Fibroblast of peridontal ligament (primary cell): ENCODE results near the gene GHR.

Source experiments
- DNase-seq: peaks from one replicate; pipeline ENCODE4 v3.0.0-alpha.2; 2010; ENCODE audit errors: extremely low read depth

GHR gene

DNA sequence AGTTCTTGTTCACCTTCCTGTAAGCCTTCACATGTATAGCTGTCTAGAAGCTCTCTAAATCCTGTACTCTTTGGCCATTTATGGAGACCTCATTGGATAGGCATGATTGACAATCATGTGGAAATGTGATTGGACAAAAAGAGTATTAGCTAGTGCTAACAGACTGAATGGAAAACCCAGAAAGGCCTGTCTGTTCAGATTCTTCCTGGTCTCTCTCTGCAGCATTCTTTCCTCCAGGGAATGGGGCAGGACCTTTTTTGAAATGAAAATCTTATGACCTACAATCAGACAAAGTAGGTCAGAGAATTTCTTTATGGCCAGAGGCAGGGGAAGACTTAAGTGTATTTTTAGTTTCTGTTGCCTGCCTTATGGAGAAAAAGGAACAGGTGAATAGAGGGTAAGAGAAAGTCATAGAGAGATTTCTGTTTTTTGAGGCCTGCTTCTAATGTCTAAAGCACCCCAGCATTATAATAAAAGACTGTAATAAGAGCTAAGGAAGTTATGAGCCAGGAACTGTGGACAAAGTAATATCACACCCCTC lies 181.0 kb downstream of the GHR start:
- no peak for DNase-seq

DNA sequence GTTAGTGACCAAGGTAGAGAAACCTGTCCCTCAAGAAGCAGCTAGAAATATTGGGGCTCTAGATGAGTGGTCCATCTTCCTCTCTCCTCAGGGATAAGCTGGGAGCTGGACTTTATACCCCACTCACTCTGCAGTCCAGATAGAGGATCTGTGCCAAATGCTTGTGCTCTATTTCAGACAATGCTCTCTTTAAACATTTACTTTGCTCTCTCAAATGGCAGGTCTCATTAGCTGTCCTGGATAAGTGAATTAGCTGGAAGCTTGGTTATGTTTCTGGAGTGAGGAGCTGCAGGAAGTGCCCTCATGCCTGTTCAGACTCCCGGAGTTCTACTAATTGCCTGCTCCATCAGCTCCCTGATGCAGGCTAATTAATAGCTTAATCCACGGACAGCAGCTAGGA lies 182.3 kb downstream of the GHR start:
- no peak for DNase-seq

DNA sequence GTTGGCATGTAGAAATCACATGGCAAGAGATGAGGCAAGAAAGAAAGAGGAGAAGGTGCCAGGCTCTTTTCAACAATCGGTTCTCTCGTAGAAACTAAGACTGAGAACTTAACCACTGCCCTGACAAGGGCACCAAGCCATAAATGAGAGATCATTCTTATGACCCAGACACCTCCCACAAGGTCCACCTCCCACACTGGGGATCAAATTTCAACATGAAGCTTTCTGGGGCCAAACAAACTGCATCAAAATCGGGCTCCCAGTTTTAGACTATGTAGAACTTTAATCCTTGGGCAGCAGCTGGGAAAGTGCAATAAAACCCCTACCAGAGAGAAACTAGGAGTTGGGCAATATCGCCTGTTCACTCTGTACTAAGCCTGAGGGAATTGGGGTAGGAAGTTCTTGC lies 183.2 kb downstream of the GHR start:
- no peak for DNase-seq

GRCh38 chr5:42611437-42611836 lies 188.2 kb downstream of the GHR start:
- DNase-seq = no peak

- DNase-seq = peak; percentile 2
Measured at GRCh38 chr5:42612750-42613366, 189.6 kb downstream of the GHR start.

DNA sequence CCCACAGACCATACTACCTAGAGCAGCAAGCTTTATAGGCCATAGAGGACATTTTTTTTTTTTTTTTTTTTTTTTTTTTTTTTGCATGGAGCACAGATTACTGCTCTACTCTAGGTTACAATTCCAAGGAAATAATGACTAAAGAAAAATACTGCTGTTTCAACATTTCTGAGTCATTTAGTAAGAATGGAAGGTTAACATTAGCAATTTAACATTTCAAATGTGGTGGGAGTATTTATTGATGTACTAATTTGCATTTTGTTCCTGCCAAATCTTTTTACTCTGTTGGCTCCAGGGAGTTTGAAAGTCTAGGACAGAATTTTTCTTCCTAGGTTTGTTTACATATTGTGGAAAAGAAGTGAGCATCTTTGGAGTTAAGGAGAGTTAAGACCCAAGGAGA lies 191.3 kb downstream of the GHR start:
- no peak for DNase-seq

DNA sequence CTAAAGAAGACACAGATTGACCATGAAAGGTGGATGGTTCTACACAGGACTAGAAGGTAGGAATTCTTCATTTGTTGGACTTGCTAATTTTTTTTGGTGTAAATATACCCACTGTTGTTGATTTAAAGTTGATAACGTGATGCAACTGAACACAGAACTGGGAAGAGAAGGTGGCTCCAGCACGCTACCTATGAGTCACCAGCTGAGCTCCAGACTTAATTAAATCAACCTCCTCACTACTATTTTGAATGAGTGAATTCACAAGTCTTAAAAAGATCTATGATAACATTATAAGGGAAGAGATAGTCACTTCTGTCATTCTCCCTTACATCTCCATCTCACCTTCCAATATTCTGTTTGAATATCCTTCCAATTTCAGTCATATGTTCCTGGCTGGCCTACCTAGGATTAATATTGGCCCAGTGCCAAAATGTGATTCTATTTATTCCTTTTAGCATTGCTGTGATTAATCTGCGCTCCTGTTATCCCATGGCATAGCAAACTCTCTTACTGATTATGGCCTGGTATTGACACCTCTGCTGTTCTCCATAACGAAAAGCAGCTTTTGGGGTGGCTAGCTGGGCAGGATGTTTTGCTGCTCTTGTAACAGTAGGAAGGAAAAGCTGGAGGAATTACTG lies 197.5 kb downstream of the GHR start:
- DNase-seq = no peak

DNA sequence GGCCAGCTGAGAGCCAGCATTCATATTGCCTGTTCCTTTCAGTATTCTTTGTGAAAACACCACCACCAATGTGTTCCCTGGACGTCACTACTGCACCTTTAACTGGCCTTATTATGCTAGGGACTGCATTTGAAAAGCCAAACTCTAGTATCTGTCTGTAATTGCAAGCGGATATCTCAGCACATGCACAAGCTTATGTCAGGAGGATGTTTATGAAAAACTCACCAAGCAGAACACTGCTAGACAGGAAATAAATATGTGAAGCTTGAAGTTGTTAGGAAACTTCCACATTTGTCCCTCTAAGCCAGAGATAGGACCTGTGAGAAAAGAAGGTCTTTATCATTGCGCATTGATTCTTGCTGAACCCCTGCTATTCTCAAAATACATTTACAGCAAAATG lies 198.0 kb downstream of the GHR start:
- no peak for DNase-seq

GRCh38 chr5:42621662-42622061 lies 198.4 kb downstream of the GHR start:
- DNase-seq = no peak

DNA sequence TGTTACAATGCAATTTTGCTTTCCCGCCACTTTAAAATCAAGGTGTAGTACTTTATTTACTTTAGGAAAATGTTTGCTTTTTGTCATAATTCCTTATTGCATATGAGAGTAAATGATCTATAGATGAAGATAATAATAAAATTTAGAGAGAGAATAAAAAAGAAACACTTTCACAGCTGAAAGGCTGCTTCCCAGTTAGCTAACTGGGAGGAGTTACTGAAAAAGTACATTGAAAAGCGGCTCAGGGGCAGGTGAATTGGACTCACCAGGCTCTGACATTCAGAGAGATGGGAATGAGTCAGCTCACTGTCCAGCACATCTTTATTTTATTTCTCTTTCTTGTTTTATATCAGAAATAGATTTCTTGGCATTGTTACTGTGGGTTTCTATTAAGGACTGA lies 201.7 kb downstream of the GHR start:
- DNase-seq = no peak

DNA sequence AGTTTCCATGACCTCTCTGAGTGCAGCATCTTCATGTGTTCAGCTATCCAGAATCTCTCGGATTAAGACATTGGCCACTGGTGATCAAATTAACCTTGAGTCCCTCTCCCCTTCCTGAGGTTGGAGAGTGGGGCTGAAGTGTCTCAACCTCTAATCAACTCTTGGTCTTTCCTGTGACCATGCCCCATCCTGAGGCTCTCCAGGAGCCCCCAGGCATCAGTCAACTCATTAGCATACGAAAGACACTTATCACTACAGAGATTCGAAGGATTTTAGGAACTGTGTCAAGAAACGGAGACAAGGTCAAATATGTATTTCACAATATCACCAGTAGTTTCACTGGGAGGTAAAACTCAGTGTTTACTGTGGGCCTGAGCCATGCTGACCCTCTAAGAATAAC lies 203.2 kb downstream of the GHR start:
- DNase-seq = no peak

GRCh38 chr5:42628821-42629220 lies 205.6 kb downstream of the GHR start:
- no peak for DNase-seq

DNA sequence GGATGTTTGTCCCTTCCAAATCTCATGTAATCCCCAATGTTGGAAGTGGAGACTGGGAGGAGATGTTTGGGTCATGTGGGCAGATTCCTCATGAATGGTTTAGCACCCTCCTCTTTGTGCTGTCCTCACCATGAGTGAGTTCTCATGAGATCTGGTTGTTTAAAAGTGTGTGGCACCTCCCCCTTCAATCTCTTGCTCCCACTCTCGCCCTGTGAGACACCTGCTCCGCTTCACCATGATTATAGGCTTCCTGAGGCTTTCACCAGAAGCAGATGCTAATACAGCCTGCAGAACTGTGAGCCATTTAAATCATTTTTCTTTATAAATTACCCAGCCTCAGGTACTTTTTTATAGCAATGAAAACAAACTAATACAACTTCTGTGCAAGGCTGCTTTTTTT lies 206.0 kb downstream of the GHR start:
- no peak for DNase-seq

DNA sequence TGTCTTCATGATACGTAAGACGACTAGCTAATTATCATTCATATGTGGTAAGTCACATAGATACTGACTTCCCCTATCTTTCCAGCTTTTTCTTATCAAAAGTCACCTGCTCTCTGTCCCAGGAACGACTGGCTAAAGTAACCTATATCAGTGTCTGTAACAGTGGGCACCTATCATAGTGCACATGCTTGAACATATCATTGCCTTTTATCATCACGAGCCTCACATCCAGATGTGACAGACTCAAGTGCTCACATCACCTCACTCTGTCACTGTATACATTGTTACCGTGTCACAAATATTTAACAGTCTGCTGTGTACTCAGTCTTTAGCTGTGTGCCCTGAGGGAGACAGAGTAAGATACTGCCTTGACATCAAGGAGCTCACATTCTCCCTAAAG lies 208.0 kb downstream of the GHR start:
- no peak for DNase-seq

- no peak for DNase-seq
Measured at GRCh38 chr5:42632354-42632900, 209.2 kb downstream of the GHR start.

DNA sequence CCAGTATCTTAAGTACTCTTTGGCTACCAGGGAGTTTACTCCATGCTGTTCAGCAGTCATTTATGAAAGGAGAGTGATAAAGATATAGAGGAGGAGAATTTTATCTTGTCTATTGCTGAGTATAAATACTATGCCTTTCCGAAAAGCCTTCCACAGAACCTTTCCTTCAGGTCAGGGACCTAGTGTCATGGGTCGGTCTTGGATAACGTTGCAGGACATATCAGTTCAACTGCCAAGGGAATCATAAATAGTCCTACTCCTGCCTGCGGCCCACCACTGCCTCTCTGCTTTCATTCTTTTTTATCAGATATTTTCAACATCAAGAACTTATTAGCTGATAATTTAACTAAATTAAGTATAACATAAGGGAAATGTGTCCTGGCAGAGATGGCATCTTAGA lies 211.3 kb downstream of the GHR start:
- no peak for DNase-seq

DNA sequence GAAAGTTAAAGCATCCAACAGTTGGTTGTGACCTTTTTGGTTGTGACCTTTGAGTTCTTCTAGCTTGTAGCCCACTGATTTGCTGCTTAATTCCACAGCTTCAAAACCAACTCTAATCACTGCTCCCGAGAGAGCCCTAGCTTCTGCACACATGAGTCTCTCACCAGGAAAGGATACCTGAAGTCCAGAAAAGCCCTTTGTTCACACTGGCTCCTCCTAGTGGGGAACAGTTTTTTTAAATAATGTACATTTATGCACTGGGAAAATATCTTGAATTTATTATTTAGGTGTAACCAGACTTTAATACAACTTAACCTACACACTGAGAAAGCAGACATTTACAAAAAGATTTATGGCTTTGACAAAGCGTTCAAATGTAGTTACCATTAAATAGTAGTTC lies 213.2 kb downstream of the GHR start:
- DNase-seq = no peak

- DNase-seq = no peak
Measured at GRCh38 chr5:42636946-42637345, 213.7 kb downstream of the GHR start.

DNA sequence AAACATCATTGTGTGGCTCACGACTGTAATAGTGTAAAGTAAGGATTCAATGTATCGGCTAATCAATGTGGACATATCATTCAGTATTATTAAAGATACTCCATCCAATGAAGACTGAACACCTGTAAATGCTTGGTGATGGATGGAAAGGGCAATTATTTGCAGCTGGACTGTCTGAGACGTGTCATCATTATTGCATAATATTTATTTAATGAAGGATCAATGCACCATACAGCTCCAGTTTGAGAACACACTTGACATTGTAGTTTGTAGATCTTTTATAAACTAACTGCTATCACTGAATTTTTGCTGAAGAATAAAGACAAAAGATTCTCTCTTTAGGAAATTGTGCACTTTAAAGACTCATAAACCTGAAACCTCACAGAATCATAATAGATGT lies 215.7 kb downstream of the GHR start:
- no peak for DNase-seq

DNA sequence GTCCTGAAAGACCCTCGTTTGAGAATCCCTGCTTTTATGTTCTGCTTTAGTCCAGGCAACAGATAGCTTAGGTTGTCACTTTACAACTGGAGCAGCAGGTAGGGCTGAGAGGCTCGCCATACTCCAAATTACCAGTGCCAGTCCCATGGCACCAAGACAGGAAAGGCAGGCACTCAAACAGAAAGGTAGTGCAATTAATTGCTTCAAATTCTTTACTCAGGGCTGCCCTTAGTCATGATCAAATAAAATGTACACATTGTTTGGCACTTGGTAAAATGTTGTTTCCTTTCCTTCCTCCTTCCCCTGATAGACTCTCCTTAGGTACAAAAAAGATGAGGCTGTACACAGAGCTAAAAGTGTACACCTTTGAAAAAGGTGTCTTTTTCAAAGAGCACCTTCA lies 217.6 kb downstream of the GHR start:
- DNase-seq = no peak

- no peak for DNase-seq
Measured at GRCh38 chr5:42641336-42642005, 218.2 kb downstream of the GHR start.

DNA sequence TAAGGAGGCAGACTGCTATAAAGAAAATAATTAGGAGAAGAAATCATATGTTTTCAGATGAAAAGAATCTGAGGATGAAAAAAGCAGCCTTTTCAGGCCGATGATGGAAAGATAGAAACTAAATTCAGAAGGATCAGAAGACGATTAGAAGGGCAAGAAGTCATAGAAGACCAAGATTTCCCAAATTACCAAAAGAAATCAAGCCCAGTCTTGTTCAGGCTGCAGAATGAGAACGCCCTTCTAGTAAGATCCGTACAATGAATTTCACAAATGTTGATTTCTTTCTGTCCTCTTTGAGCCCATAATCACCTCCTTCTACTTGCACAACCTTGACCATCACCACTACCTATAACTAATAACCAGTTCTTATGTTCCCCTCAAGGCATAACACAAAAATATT lies 218.8 kb downstream of the GHR start:
- DNase-seq = no peak

DNA sequence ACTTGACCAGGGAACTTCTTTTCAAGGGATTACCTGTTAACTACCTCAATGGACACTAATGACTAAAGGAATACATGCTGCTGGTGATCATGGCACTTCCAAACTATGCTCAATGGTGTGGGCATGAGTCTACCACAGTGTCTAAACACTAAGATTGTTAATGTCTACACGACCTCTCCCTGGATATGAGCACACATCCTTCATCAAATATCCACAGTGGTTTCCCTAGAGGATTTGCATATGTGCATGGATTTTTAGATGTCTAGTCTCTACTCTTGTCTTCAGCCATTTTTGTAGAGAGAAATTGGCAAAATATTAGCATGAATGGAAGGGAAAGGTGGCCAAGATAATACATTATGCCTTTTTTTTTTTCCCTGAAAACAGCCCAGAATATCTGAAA lies 220.1 kb downstream of the GHR start:
- DNase-seq = no peak
